Tibial nerve (tissue), 4 donors: ENCODE data around the gene SEL1L3. TPM values are rescaled to one million over a fixed set of nuclear protein-coding genes. Genes with fewer than 3 reads are reported as not detected.

Experiments
- DNase-seq, 2 donors: peaks; one replicate each; pipeline ENCODE4 v3.0.0-alpha.2; 2019; ENCODE audit warnings: low spot score in 2 of 2
- H3K27ac ChIP-seq, 4 donors: fragments of 200-600 bp; sonication (generic) in 3 of 4; one replicate each; pipeline ENCODE4 v1.5.1; 2017 to 2019; ENCODE audit warnings: mild to moderate bottlenecking in 1 of 4
- H3K27me3 ChIP-seq, 2 donors: fragments of 200-600 bp; sonication (generic) in 1 of 2; one replicate each; pipeline versions ENCODE4 v1.5.1 to v1.6.0; 2017 to 2019
- H3K36me3 ChIP-seq, 3 donors: fragments of 200-600 bp; sonication (generic); one replicate each; pipeline ENCODE4 v1.5.1; 2018 to 2019
- H3K4me1 ChIP-seq, 4 donors: fragments of 200-600 bp; sonication (generic) in 3 of 4; one replicate each; pipeline ENCODE4 v1.5.1; 2017 to 2019
- H3K4me3 ChIP-seq, 4 donors: fragments of 200-600 bp; sonication (generic) in 3 of 4; one replicate each; pipeline ENCODE4 v1.5.1; 2017 to 2019; ENCODE audit warnings: mild to moderate bottlenecking in 1 of 4, moderate library complexity in 1 of 4
- H3K9me3 ChIP-seq, 4 donors: fragments of 200-600 bp; sonication (generic) in 3 of 4; one replicate each; pipeline ENCODE4 v1.5.1; 2017 to 2019
- CTCF ChIP-seq, 5 experiments: fragments of 200-600 bp in 3 of 5; fragments of 450-650 bp in 2 of 5; sonication (generic) in 3 of 5; IDR thresholded peaks; one replicate each; pipeline ENCODE4 v1.5.1; 2016 to 2019; ENCODE audit warnings: antibody characterized with exemption in 5 of 5, mild to moderate bottlenecking in 3 of 5, moderate library complexity in 2 of 5
- EP300 ChIP-seq, 2 donors: sonication (generic); formaldehyde crosslinking; IDR thresholded peaks; one replicate each; pipeline ENCODE4 v1.6.1; 2017; ENCODE audit warnings: antibody characterized with exemption in 2 of 2, mild to moderate bottlenecking in 1 of 2
- POLR2A ChIP-seq, 2 donors: fragments of 450-650 bp; IDR thresholded peaks; one replicate each; pipeline ENCODE4 v1.6.1; 2017; ENCODE audit warnings: antibody characterized with exemption in 2 of 2, mild to moderate bottlenecking in 2 of 2, moderate library complexity in 2 of 2
- WGBS, 2 donors: methylation state at CpG; one replicate each; pipeline ENCODE4 v1.1.5; 2018; 5-methylcytosine and 5-hydroxymethylcytosine counted together
- total RNA-seq, 4 donors: library from RNA; depleted of rRNA; stranded (reverse); fragments of >200 nt; gene quantifications; one replicate each; pipeline ENCODE4 v1.1.0, GENCODE V29; 2016

The SEL1L3 gene
- total RNA-seq, 4 donors from 2014 or later: 8.7 to 19.0 (median 11.1) TPM

- Histone ChIP-seq H3K36me3 (peaks cover 0 to 5% (median 0%) of the 10 kb centered on the region in 3 donors), H3K9me3 (no peaks in the 10 kb centered on the region), H3K4me1 (no peaks in the 10 kb centered on the region), H3K27ac (no peak overlapping the region), H3K4me3 (no peak overlapping the region), H3K27me3 (no peaks in the 10 kb centered on the region)
- no peak for DNase-seq
- TF ChIP-seq EP300 (IDR thresholded peaks at IDR 0.05): no peak
- no peak for TF ChIP-seq POLR2A (IDR thresholded peaks at IDR 0.05)
- TF ChIP-seq CTCF (IDR thresholded peaks at IDR 0.05): no peak
- 74 to 78% methylated on average over 2 of the region's 2 CpGs for WGBS, 2 donors
Observed at GRCh38 chr4:25800245-25800644, 62.5 kb downstream of the SEL1L3 start.

DNA sequence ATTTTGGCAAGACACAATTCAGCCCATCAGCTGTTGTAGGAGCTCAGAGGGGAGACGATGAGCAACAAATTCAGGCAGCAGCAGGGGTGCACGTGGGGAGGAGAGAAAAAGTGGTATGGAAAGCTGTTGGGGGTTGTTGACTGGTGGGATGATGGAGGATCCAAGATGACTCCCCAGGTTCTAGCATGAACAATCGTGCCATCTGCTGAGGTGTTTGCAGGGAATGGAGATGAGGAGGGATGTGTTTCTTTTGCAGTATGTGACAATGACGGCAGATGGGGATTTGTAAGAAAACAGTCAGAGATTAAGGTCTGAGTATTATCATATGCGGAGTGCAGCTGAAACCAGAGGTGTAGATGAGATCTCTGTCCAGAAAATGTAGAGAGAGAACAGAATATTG lies 63.3 kb downstream of the SEL1L3 start:
- H3K27ac ChIP-seq: no peak overlapping the region
- H3K36me3 ChIP-seq: peaks cover 0 to 5% (median 0%) of the 10 kb centered on the region in 3 donors
- no peaks in the 10 kb centered on the region for H3K27me3 ChIP-seq
- TF ChIP-seq EP300 (IDR thresholded peaks at IDR 0.05): no peak
- no peak for TF ChIP-seq POLR2A (IDR thresholded peaks at IDR 0.05)
- no peak for TF ChIP-seq CTCF (IDR thresholded peaks at IDR 0.05)
- H3K9me3 ChIP-seq: no peaks in the 10 kb centered on the region
- no peaks in the 10 kb centered on the region for H3K4me1 ChIP-seq
- no peak overlapping the region for H3K4me3 ChIP-seq
- WGBS, 2 donors: 75 to 80% methylated on average over 5 of the region's 5 CpGs
- no peak for DNase-seq

DNA sequence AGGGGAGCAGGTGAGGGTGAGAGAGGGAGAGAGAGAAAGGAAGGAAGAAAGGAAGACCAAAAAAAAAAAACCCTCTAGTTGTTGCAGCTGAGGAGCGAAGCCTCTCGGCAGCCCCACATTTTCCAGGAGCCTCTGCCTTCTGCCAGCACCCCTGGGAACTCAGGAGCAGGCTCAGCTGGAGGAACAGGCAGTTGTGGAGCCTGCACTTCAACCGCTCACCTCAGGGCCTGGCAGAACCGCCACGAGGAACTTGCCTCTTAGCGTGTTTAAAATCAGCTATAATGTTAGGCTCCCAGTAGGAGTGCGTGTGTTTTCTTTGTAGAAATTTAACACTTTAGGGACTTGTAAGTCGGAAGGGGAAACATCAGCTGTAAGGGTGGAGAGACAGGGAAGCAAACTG lies 65.7 kb downstream of the SEL1L3 start:
- TF ChIP-seq EP300 (IDR thresholded peaks at IDR 0.05): no peak
- no peak for TF ChIP-seq CTCF (IDR thresholded peaks at IDR 0.05)
- no peak for TF ChIP-seq POLR2A (IDR thresholded peaks at IDR 0.05)
- Histone ChIP-seq H3K36me3 (no peaks in the 10 kb centered on the region), H3K9me3 (no peaks in the 10 kb centered on the region), H3K27ac (no peak overlapping the region), H3K4me3 (no peak overlapping the region), H3K4me1 (no peaks in the 10 kb centered on the region), H3K27me3 (no peaks in the 10 kb centered on the region)
- WGBS, 2 donors: 32 to 45% methylated on average over 8 of the region's 8 CpGs
- DNase-seq: no peak

DNA sequence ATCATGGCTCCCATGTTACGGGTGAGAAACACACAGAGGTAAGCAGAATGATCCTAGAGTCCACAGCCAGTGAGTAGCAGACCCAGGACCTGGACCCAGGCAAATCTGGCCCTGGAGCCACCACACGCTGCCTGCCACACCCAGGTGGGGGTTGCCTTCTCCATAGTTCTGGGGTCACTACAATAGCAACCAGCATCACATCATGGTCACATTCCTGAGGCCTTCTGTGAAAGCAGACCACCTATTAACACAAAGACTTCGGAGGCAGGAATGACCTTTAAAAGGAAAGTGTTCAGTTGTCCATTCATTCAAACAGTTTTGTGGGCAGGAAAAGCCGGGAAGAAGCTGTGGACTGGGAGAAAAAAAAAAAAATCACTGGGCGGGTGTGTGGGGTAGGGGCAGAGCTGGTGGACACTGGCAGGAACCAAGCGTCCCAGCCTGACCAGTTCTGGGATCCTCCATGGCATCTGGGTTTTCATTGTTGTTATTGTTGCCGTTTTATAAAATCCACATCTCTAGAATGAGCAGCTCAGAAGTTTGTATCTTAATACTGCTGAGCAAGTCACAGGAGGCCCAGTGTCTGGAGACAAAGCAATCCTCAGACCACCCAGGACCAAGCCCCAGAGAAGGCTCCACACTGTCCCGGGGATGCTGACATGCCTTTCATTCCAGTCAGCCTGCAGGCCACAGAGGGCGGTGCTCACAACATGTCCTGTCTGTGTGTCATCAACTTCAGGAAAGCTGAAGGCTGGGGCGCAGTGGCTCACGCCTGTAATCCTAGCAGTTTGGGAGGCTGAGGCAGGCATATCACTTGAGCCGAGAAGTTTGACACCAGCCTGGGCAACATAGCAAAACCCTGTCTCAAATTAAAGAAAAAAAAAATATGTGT lies 67.0 kb downstream of the SEL1L3 start:
- no peaks in the 10 kb centered on the region for H3K36me3 ChIP-seq
- no peaks in the 10 kb centered on the region for H3K9me3 ChIP-seq
- 53 to 61% methylated on average over 12 of the region's 12 CpGs for whole genome bisulfite sequencing, 2 donors
- H3K27me3 ChIP-seq: no peaks in the 10 kb centered on the region
- no peak for DNase-seq
- no peak overlapping the region for H3K27ac ChIP-seq
- H3K4me3 ChIP-seq: no peak overlapping the region
- TF ChIP-seq EP300 (IDR thresholded peaks at IDR 0.05) (no peak), POLR2A (IDR thresholded peaks at IDR 0.05) (no peak), CTCF (IDR thresholded peaks at IDR 0.05) (no peak)
- no peaks in the 10 kb centered on the region for H3K4me1 ChIP-seq

GRCh38 chr4:25795091-25795490 lies 67.7 kb downstream of the SEL1L3 start:
- no peak for DNase-seq
- no peaks in the 10 kb centered on the region for H3K36me3 ChIP-seq
- WGBS, 2 donors: 96 to 97% methylated on average over 4 of the region's 4 CpGs

More at GRCh38 chr4:25795091-25795490, 67.7 kb downstream of the SEL1L3 start:
- no peaks in the 10 kb centered on the region for H3K9me3 ChIP-seq
- H3K4me1 ChIP-seq: no peaks in the 10 kb centered on the region
- H3K27me3 ChIP-seq: no peaks in the 10 kb centered on the region
- H3K27ac ChIP-seq: no peak overlapping the region
- no peak overlapping the region for H3K4me3 ChIP-seq
- no peak for TF ChIP-seq EP300 (IDR thresholded peaks at IDR 0.05)
- no peak for TF ChIP-seq POLR2A (IDR thresholded peaks at IDR 0.05)
- no peak for TF ChIP-seq CTCF (IDR thresholded peaks at IDR 0.05)
